GM12891 (cell line): ENCODE results near the gene MVB12A.

Experiments used
- POLR2A ChIP-seq: IDR thresholded peaks from 2 replicates; pipeline ENCODE4 v1.6.1; 2011; ENCODE audit warnings: low read depth, low read length, control low read depth
- POLR2AphosphoS5 ChIP-seq: IDR thresholded peaks from 2 replicates; pipeline ENCODE4 v1.6.1; 2011; ENCODE audit warnings: low read depth, low read length, control low read depth

- no peak for TF ChIP-seq POLR2AphosphoS5
- TF ChIP-seq POLR2A, result no peak
These were observed 39.3 kb upstream of the MVB12A start for GRCh38 chr19:17380426-17381138.
